ENCODE data around the gene SYNDIG1L. TPM values are rescaled to one million over a fixed set of nuclear protein-coding genes. Genes with fewer than 3 reads are reported as not detected.

SYNDIG1L gene
- total RNA-seq, 1 donor from 2014 or later, result 2.9 TPM

DNA sequence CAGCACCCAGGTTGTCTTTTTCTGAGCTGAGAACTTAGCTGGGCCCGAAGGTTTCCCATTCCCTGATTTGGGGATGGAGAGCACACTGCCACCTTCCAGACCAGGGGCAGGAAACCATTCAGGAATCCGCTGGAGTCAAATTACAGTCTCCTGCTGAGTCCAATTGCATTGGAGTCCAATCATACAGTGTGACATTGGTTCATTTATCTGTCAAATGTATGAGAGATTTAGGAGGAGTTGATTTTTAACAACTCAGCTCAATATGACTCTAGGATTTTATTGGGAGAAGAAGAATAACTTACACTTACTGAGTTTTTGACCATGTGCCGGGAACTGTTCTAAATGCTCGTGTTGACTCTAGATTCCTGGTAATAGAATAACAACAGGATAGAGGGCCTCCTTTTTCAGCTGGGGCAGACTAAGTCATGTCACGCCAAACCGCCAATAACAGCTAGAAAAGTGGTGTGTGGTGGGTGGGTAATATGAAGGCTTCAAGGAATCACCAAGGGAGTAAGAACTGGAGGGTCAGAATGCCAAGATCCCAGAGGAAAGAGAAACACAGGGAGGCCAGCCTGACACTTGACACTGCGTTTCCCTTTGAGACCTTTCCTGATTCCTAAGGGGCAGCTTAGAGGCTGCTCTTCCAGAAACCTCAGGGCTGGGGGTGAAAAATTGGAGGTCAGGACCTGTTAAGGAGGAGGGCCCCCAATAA is 11.5 kb downstream of the SYNDIG1L start:
- no peak overlapping the region for H3K27ac ChIP-seq
- intact Hi-C loops (cut with DNase I), result no loop called here
- no peak for DNase-seq

GRCh38 chr14:74413627-74414026 is 12.4 kb downstream of the SYNDIG1L start:
- Histone ChIP-seq H3K36me3 (no peaks in the 10 kb centered on the region), H3K9me3 (no peaks in the 10 kb centered on the region), H3K4me1 (no peaks in the 10 kb centered on the region), H3K4me3 (no peak overlapping the region), H3K27me3 (peaks cover 5% of the 10 kb centered on the region), H3K27ac (no peak overlapping the region)
- TF ChIP-seq, protein P1, sequence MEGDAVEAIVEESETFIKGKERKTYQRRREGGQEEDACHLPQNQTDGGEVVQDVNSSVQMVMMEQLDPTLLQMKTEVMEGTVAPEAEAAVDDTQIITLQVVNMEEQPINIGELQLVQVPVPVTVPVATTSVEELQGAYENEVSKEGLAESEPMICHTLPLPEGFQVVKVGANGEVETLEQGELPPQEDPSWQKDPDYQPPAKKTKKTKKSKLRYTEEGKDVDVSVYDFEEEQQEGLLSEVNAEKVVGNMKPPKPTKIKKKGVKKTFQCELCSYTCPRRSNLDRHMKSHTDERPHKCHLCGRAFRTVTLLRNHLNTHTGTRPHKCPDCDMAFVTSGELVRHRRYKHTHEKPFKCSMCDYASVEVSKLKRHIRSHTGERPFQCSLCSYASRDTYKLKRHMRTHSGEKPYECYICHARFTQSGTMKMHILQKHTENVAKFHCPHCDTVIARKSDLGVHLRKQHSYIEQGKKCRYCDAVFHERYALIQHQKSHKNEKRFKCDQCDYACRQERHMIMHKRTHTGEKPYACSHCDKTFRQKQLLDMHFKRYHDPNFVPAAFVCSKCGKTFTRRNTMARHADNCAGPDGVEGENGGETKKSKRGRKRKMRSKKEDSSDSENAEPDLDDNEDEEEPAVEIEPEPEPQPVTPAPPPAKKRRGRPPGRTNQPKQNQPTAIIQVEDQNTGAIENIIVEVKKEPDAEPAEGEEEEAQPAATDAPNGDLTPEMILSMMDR (IDR thresholded peaks at IDR 0.05), result no peak
- DNase-seq (no peak), ATAC-seq (no peak)
- intact Hi-C loops (cut with DNase I), result no loop called here

More for the DNA sequence above, 11.5 kb downstream of the SYNDIG1L start:
- no peaks in the 10 kb centered on the region for H3K4me1 ChIP-seq
- no peaks in the 10 kb centered on the region for H3K36me3 ChIP-seq
- H3K4me3 ChIP-seq, result no peak overlapping the region
- no peaks in the 10 kb centered on the region for H3K9me3 ChIP-seq
- no peak for ATAC-seq
- TF ChIP-seq, protein P1 (IDR thresholded peaks at IDR 0.05), result no peak
- peaks cover 5% of the 10 kb centered on the region for H3K27me3 ChIP-seq

- Histone ChIP-seq H3K36me3 (no peaks in the 10 kb centered on the region), H3K4me1 (no peaks in the 10 kb centered on the region), H3K9me3 (no peaks in the 10 kb centered on the region), H3K4me3 (no peak overlapping the region), H3K27ac (no peak overlapping the region), H3K27me3 (peaks cover 5% of the 10 kb centered on the region)
- ATAC-seq (no peak), DNase-seq (no peak)
- intact Hi-C loops (cut with DNase I), result no loop called here
- TF ChIP-seq, protein P1 (IDR thresholded peaks at IDR 0.05), result no peak
Measured at GRCh38 chr14:74412753-74413152, 13.3 kb downstream of the SYNDIG1L start.

- intact Hi-C loops (cut with DNase I), result no loop called here
- no peaks in the 10 kb centered on the region for H3K27me3 ChIP-seq
- DNase-seq, result no peak
- H3K4me1 ChIP-seq, result no peaks in the 10 kb centered on the region
- H3K4me3 ChIP-seq, result no peak overlapping the region
- no peaks in the 10 kb centered on the region for H3K36me3 ChIP-seq
- no peaks in the 10 kb centered on the region for H3K9me3 ChIP-seq
- no peak overlapping the region for H3K27ac ChIP-seq
- TF ChIP-seq, protein P1 (IDR thresholded peaks at IDR 0.05), result no peak
- no peak for ATAC-seq
Measured at GRCh38 chr14:74411671-74412070, 14.3 kb downstream of the SYNDIG1L start.

GRCh38 chr14:74409441-74409840 is 16.6 kb downstream of the SYNDIG1L start:
- Histone ChIP-seq H3K4me3 (no peak overlapping the region), H3K27ac (no peak overlapping the region), H3K27me3 (no peaks in the 10 kb centered on the region), H3K4me1 (no peaks in the 10 kb centered on the region), H3K9me3 (no peaks in the 10 kb centered on the region), H3K36me3 (no peaks in the 10 kb centered on the region)
- ATAC-seq (no peak), DNase-seq (no peak)
- TF ChIP-seq, protein P1 (IDR thresholded peaks at IDR 0.05), result no peak
- intact Hi-C loops (cut with DNase I), result no loop called here
